OCI-LY3 (cell line): ENCODE measurements around the gene USB1.

Source experiments
- H2AFZ ChIP-seq: fragments of 200-600, 300-600 bp; shearing (Covaris generic); 2 replicates; pipeline ENCODE4 v1.6.0; 2014; ENCODE audit warnings: antibody characterized with exemption, low read depth, low read length
- H3K27ac ChIP-seq: fragments of 200-600, 300-600 bp; sonication (generic); 2 replicates; pipeline ENCODE4 v1.5.1; 2014; ENCODE audit warnings: mild to moderate bottlenecking, low read length, moderate library complexity, mixed read lengths
- H3K27me3 ChIP-seq: fragments of 200-600, 300-600 bp; sonication (generic); 2 replicates; pipeline ENCODE4 v1.6.1; 2014; ENCODE audit warnings: low read depth, low read length, mixed read lengths
- H3K36me3 ChIP-seq: fragments of 200-600, 300-600 bp; sonication (generic); replicated peaks from 2 replicates; pipeline ENCODE3; 2014; ENCODE audit warnings: low read depth, low read length, mixed read lengths
- H3K4me1 ChIP-seq: fragments of 300-600, 200-600 bp; sonication (generic); 2 replicates; pipeline ENCODE4 v1.6.1; 2014; ENCODE audit warnings: low read length, mixed read lengths
- H3K4me2 ChIP-seq: fragments of 200-600, 300-600 bp; sonication (generic); 2 replicates; pipeline ENCODE4 v1.6.1; 2014; ENCODE audit warnings: low read length, mixed read lengths
- H3K4me3 ChIP-seq: fragments of 300-600, 200-600 bp; sonication (generic); 2 replicates; pipeline ENCODE4 v1.5.1; 2014; ENCODE audit warnings: antibody characterized with exemption, mild to moderate bottlenecking, low read length, moderate library complexity
- H3K79me2 ChIP-seq: fragments of 300-600, 200-600 bp; shearing (Covaris generic); 2 replicates; pipeline ENCODE4 v1.6.1; 2014; ENCODE audit warnings: mild to moderate bottlenecking, low read length, mixed read lengths
- H3K9ac ChIP-seq: fragments of 300-600, 200-600 bp; shearing (Covaris generic); 2 replicates; pipeline ENCODE4 v1.6.0; 2014; ENCODE audit warnings: mild to moderate bottlenecking, low read length, moderate library complexity
- H3K9me3 ChIP-seq: fragments of 200-600, 300-600 bp; shearing (Covaris generic); 2 replicates; pipeline ENCODE4 v1.6.1; 2014; ENCODE audit warnings: low read length, mixed read lengths; ENCODE audit not compliant: insufficient read depth
- H4K20me1 ChIP-seq: fragments of 200-600, 300-600 bp; sonication (generic); 2 replicates; pipeline ENCODE4 v1.6.1; 2016; ENCODE audit warnings: low read length, mixed read lengths; ENCODE audit not compliant: insufficient read depth
- EZH2phosphoT487 ChIP-seq: fragments of 200-600 bp; shearing (Covaris generic); IDR thresholded peaks from 2 replicates; pipeline ENCODE4 v1.6.1; 2018; ENCODE audit warnings: antibody characterized with exemption, mixed run types, low read depth
- TF ChIP-seq, protein P1 (sequence below): fragments of 200-600, 300-600 bp; sonication (generic); IDR thresholded peaks from 2 replicates; pipeline ENCODE4 v1.5.1; 2014; ENCODE audit warnings: antibody characterized with exemption, low read length, low read depth

USB1 gene

DNA sequence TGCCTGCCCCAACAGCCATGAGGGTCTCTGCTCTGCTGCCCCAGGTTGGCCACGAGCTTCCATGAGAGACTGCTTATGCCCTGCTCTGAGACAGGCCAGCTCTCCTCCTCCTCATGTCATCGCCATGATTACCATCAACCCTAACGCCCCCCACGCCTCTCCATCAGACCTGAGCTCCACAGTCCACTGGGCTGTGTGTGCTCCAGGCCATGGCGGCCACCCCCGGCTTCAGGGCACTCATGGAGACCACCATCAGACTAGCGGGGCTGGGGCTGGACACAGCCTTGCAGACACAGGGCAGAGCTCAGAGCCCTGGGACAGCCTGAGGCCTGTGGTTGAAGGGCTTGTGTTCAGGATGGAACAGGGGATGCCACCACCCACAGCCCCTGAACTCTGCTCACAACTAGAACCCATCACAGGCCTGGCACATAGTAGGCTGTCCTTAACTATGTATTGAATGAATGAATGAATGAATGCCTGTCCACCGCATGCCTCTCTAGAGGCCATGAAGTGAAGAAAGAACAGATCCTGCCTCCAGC is 44.9 kb upstream of the USB1 start:
- no peaks in the 10 kb centered on the region for H4K20me1 ChIP-seq
- no peak for TF ChIP-seq EZH2phosphoT487
- TF ChIP-seq, protein P1, sequence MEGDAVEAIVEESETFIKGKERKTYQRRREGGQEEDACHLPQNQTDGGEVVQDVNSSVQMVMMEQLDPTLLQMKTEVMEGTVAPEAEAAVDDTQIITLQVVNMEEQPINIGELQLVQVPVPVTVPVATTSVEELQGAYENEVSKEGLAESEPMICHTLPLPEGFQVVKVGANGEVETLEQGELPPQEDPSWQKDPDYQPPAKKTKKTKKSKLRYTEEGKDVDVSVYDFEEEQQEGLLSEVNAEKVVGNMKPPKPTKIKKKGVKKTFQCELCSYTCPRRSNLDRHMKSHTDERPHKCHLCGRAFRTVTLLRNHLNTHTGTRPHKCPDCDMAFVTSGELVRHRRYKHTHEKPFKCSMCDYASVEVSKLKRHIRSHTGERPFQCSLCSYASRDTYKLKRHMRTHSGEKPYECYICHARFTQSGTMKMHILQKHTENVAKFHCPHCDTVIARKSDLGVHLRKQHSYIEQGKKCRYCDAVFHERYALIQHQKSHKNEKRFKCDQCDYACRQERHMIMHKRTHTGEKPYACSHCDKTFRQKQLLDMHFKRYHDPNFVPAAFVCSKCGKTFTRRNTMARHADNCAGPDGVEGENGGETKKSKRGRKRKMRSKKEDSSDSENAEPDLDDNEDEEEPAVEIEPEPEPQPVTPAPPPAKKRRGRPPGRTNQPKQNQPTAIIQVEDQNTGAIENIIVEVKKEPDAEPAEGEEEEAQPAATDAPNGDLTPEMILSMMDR, result no peak
- no peak overlapping the region for H3K4me3 ChIP-seq

DNA sequence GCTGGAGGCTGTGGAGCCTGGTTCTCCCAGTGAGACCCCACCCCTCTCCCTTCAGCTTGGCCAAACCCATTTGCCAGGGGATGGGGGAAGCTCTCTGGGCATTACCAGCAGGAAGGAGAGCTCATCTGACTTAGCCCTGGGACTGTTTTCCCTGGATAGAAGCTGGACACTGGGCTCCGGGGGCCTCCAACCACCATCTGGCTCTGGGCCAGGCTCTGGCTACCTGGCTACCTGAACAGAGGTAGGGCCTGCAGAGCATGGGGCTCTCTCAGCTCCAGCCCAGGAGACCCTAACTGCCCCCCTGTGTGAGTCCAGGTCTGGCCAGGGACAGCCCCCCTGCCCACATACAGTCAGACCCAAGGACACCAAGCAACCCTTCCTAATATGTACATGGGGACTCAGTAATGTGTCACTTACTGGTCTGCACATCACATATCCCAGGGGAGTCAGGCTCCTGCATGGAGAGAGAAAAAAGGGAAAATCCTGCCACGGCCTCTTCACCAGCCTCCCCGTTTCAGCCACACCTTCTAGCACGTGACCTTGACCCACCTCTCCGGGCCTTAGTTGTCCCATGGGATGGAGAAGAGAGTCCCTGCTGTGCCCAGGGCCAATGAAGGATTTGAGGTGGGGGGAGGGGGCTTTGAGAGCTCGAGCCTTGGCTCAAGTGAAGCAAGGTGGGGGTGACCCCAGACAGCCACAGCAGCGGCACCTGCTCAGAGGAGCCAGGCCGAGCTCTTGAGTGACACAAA is 44.1 kb upstream of the USB1 start:
- Histone ChIP-seq H3K27me3 (peaks cover 2% of the 10 kb centered on the region; the same call in 1 of the 2 replicates), H3K4me3 (no peak overlapping the region), H3K27ac (no peak overlapping the region), H3K36me3 (no peaks in the 10 kb centered on the region), H2AFZ (no peak overlapping the region), H3K9me3 (no peaks in the 10 kb centered on the region), H3K4me2 (no peak overlapping the region), H4K20me1 (no peaks in the 10 kb centered on the region), H3K4me1 (no peaks in the 10 kb centered on the region), H3K79me2 (no peaks in the 10 kb centered on the region), H3K9ac (no peak overlapping the region)
- TF ChIP-seq, protein P1, result no peak
- no peak for TF ChIP-seq EZH2phosphoT487

More for the DNA sequence above, 44.9 kb upstream of the USB1 start:
- Histone ChIP-seq H3K9ac (no peak overlapping the region), H3K27me3 (peaks cover 9% of the 10 kb centered on the region; the same call in 1 of the 2 replicates), H2AFZ (no peak overlapping the region), H3K79me2 (no peaks in the 10 kb centered on the region), H3K27ac (no peak overlapping the region), H3K4me2 (no peak overlapping the region), H3K36me3 (no peaks in the 10 kb centered on the region), H3K4me1 (no peaks in the 10 kb centered on the region), H3K9me3 (no peaks in the 10 kb centered on the region)

DNA sequence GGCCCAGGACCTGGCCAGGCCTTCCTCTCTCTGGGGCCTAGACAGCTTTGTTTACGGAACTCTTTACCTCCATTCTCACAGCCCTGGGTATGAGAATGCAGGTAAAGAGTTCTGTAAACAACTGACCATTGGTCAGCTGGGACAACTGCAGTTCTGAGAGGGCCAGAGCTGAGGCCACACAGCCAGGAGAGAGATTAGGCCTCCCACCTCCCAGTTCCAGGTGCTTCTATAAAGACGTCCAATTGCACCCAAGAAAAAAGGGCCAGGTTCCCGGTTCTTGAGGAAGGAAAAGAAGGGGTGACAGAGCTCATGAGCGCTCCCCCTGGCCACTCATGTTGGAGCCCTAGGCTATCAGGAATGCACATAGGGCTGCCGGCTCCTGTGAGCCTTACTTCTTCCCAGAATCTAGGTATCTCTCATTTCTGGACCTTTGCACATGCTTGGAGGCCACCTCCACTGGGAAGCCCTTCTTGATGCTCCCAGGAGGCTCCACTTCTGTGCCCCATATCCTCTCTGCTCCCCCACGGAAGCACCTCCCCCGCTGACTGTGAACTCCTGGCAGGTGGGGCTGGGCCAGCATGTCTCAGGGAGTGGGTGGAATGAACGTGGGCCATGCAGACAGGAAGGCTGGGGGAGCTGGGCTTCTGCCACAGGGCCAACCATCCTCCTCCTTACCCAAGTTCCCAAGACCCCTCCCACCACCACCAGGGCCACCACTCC is 43.4 kb upstream of the USB1 start:
- H3K9me3 ChIP-seq, result no peaks in the 10 kb centered on the region
- H2AFZ ChIP-seq, result no peak overlapping the region
- H3K4me3 ChIP-seq, result no peak overlapping the region
- H3K4me2 ChIP-seq, result no peak overlapping the region
- H4K20me1 ChIP-seq, result no peaks in the 10 kb centered on the region
- TF ChIP-seq, protein P1, result no peak
- TF ChIP-seq EZH2phosphoT487, result no peak
- no peak overlapping the region for H3K9ac ChIP-seq
- no peak overlapping the region for H3K27ac ChIP-seq
- no peaks in the 10 kb centered on the region for H3K4me1 ChIP-seq
- no peaks in the 10 kb centered on the region for H3K36me3 ChIP-seq
- H3K27me3 ChIP-seq, result no peaks in the 10 kb centered on the region
- no peaks in the 10 kb centered on the region for H3K79me2 ChIP-seq

DNA sequence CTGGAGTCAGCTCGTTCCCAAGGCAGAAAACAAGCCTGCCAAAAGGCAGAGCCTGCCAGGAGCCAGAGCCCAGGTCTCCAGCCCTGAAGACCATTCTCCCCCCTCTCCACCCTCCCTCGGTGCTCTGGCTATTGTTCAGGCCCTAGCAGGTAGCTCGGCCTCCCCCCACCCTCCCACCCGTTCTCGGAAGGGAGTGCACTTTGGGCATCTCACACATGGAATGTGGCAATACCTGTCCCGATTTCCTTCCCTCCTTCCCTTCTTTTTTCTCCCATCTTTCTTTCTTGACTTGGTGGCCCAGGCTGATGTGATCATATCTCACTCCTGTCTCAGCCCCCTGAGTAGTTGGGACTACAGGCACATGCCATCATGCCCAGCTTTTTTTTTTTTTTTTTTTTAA is 42.7 kb upstream of the USB1 start:
- Histone ChIP-seq H3K27ac (no peak overlapping the region), H3K36me3 (no peaks in the 10 kb centered on the region), H4K20me1 (no peaks in the 10 kb centered on the region), H3K4me1 (no peaks in the 10 kb centered on the region), H3K4me3 (no peak overlapping the region), H2AFZ (no peak overlapping the region), H3K9me3 (no peaks in the 10 kb centered on the region), H3K9ac (no peak overlapping the region), H3K79me2 (no peaks in the 10 kb centered on the region), H3K4me2 (no peak overlapping the region), H3K27me3 (no peaks in the 10 kb centered on the region)
- TF ChIP-seq, protein P1, result no peak
- TF ChIP-seq EZH2phosphoT487, result no peak
